Gastroesophageal sphincter (tissue), 4 donors: ENCODE data around the gene EHMT1. TPM values are rescaled to one million over a fixed set of nuclear protein-coding genes. Genes with fewer than 3 reads are reported as not detected.
A peak's percentile ranks its signal among the peaks of the same experiment; 100 is the strongest.

ENCODE experiments used
- ATAC-seq: fragments of 150-250 bp; one replicate; pipeline ENCODE4 v1.9.1; 2016; ENCODE audit warnings: mild to moderate bottlenecking, moderate library complexity
- H3K27ac ChIP-seq, 4 donors: fragments of 200-600 bp; sonication (generic) in 3 of 4; 1 replicate in 3 of 4; 2 replicates in 1 of 4; pipeline ENCODE4 v1.5.1; 2016 to 2019
- H3K27me3 ChIP-seq: fragments of 200-600 bp; sonication (generic); one replicate; pipeline ENCODE4 v1.5.1; 2019
- H3K36me3 ChIP-seq, 2 donors: fragments of 200-600 bp; sonication (generic); one replicate each; pipeline ENCODE4 v1.5.1; 2019; ENCODE audit warnings: control low read depth in 1 of 2
- H3K4me1 ChIP-seq, 3 donors: fragments of 200-600 bp; sonication (generic); 1 replicate in 2 of 3; 2 replicates in 1 of 3; pipeline ENCODE4 v1.5.1; 2016 to 2019; ENCODE audit warnings: control low read depth in 2 of 3
- H3K4me3 ChIP-seq, 2 donors: fragments of 200-600 bp; sonication (generic); one replicate each; pipeline ENCODE4 v1.5.1; 2019; ENCODE audit warnings: mild to moderate bottlenecking in 1 of 2, moderate library complexity in 1 of 2
- H3K9me3 ChIP-seq, 3 donors: fragments of 200-600 bp; sonication (generic); one replicate each; pipeline ENCODE4 v1.5.1; 2017 to 2019; ENCODE audit warnings: control low read depth in 2 of 3
- EP300 ChIP-seq: sonication (generic); formaldehyde crosslinking; IDR thresholded peaks from one replicate; pipeline ENCODE4 v1.6.1; 2017; ENCODE audit warnings: antibody characterized with exemption, mild to moderate bottlenecking
- POLR2A ChIP-seq, 2 donors: fragments of 450-650 bp; IDR thresholded peaks; one replicate each; pipeline ENCODE4 v1.6.1; 2017; ENCODE audit warnings: antibody characterized with exemption in 2 of 2, mild to moderate bottlenecking in 2 of 2, moderate library complexity in 1 of 2
- POLR2AphosphoS5 ChIP-seq: sonication (generic); formaldehyde crosslinking; IDR thresholded peaks from one replicate; pipeline ENCODE4 v1.6.1; 2017; ENCODE audit warnings: antibody characterized with exemption
- WGBS, 2 donors: methylation state at CpG; one replicate each; pipeline ENCODE4 v1.1.5; 2018; ENCODE audit warnings: low coverage in 1 of 2; 5-methylcytosine and 5-hydroxymethylcytosine counted together
- total RNA-seq, 4 donors: library from RNA; depleted of rRNA; stranded (reverse); fragments of >200 nt; gene quantifications; one replicate each; pipeline ENCODE4 v1.1.0, GENCODE V29; 2016
- TF ChIP-seq, protein P1 (sequence below), 4 experiments: fragments of 200-600 bp in 2 of 4; fragments of 450-650 bp in 2 of 4; sonication (generic) in 1 of 4; IDR thresholded peaks; one replicate each; pipeline ENCODE4 v1.5.1; 2017 to 2019; ENCODE audit warnings: antibody characterized with exemption in 4 of 4, mild to moderate bottlenecking in 2 of 4, moderate library complexity in 2 of 4

EHMT1 gene
- total RNA-seq, 4 donors from 2014 or later: 49.2 to 79.7 (median 64.7) TPM

GRCh38 chr9:137639303-137640051, 20.7 kb downstream of the EHMT1 start:
- TF ChIP-seq, protein P1, sequence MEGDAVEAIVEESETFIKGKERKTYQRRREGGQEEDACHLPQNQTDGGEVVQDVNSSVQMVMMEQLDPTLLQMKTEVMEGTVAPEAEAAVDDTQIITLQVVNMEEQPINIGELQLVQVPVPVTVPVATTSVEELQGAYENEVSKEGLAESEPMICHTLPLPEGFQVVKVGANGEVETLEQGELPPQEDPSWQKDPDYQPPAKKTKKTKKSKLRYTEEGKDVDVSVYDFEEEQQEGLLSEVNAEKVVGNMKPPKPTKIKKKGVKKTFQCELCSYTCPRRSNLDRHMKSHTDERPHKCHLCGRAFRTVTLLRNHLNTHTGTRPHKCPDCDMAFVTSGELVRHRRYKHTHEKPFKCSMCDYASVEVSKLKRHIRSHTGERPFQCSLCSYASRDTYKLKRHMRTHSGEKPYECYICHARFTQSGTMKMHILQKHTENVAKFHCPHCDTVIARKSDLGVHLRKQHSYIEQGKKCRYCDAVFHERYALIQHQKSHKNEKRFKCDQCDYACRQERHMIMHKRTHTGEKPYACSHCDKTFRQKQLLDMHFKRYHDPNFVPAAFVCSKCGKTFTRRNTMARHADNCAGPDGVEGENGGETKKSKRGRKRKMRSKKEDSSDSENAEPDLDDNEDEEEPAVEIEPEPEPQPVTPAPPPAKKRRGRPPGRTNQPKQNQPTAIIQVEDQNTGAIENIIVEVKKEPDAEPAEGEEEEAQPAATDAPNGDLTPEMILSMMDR (IDR thresholded peaks at IDR 0.05): no peak
- TF ChIP-seq POLR2A (IDR thresholded peaks at IDR 0.05): no peak
- TF ChIP-seq EP300: no peak
- TF ChIP-seq POLR2AphosphoS5: no peak
- no peak for ATAC-seq
- WGBS, 2 donors: 36 to 79% methylated on average over 4 to 12 of the region's 12 CpGs
- Histone ChIP-seq H3K4me1 (peaks cover 0 to 18% (median 0%) of the 10 kb centered on the region in 3 donors), H3K4me3 (peak overlapping the region in 1 of 2 donors; percentile 4), H3K36me3 (peaks cover 0 to 17% of the 10 kb centered on the region in 2 donors), H3K9me3 (no peaks in the 10 kb centered on the region), H3K27ac (no peak overlapping the region), H3K27me3 (no peaks in the 10 kb centered on the region)

GRCh38 chr9:137640862-137641261, 22.1 kb downstream of the EHMT1 start:
- peaks cover 0 to 17% of the 10 kb centered on the region in 2 donors for H3K36me3 ChIP-seq
- H3K9me3 ChIP-seq: no peaks in the 10 kb centered on the region
- H3K27me3 ChIP-seq: no peaks in the 10 kb centered on the region
- H3K4me3 ChIP-seq: no peak overlapping the region
- TF ChIP-seq POLR2AphosphoS5 (no peak), EP300 (no peak), POLR2A (IDR thresholded peaks at IDR 0.05) (no peak)
- TF ChIP-seq, protein P1 (IDR thresholded peaks at IDR 0.05): no peak
- 94 to 98% methylated on average over 4 to 5 of the region's 5 CpGs for WGBS, 2 donors
- no peak for ATAC-seq
- peaks cover 0 to 20% (median 0%) of the 10 kb centered on the region in 3 donors for H3K4me1 ChIP-seq
- H3K27ac ChIP-seq: no peak overlapping the region

GRCh38 chr9:137642118-137642601, 23.4 kb downstream of the EHMT1 start:
- Histone ChIP-seq H3K27ac (no peak overlapping the region), H3K4me1 (peaks cover 0 to 28% (median 0%) of the 10 kb centered on the region in 3 donors), H3K4me3 (no peak overlapping the region), H3K9me3 (no peaks in the 10 kb centered on the region), H3K36me3 (peaks cover 0 to 27% of the 10 kb centered on the region in 2 donors), H3K27me3 (no peaks in the 10 kb centered on the region)
- TF ChIP-seq POLR2AphosphoS5: no peak
- TF ChIP-seq POLR2A (IDR thresholded peaks at IDR 0.05): no peak
- TF ChIP-seq EP300: no peak
- TF ChIP-seq, protein P1 (IDR thresholded peaks at IDR 0.05): no peak
- 88 to 91% methylated on average over 4 to 10 of the region's 10 CpGs for WGBS, 2 donors
- ATAC-seq: no peak

GRCh38 chr9:137642892-137643291, 24.1 kb downstream of the EHMT1 start:
- Histone ChIP-seq H3K4me1 (peaks cover 0 to 28% (median 0%) of the 10 kb centered on the region in 3 donors), H3K4me3 (no peak overlapping the region), H3K27ac (no peak overlapping the region), H3K9me3 (no peaks in the 10 kb centered on the region), H3K27me3 (no peaks in the 10 kb centered on the region), H3K36me3 (peaks cover 0 to 29% of the 10 kb centered on the region in 2 donors)
- TF ChIP-seq, protein P1 (IDR thresholded peaks at IDR 0.05): no peak
- TF ChIP-seq POLR2AphosphoS5 (no peak), POLR2A (IDR thresholded peaks at IDR 0.05) (no peak), EP300 (no peak)
- 97% methylated on average over 5 of the region's 5 CpGs; no CpG with 5 or more reads in 1 of the 2 donors for WGBS, 2 donors
- ATAC-seq: no peak

DNA sequence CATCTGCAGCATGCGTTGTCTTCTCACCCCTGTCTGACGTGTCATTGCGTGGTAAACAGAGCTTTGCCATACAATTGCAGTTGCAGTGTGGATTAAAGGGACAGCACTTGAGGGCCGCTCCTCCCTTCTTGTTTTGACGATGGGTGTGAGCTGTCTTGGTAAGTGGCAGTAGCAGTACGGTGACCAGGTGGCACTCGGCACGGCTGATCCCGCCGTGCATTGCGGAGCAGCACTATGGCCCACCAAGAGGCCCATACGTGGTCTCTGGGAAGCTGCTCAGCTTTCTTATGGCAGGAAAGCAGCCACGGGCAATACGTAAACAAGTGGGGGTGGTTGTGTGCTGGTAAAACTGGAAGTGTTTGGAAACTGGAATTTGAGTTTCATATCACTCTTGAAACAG, 25.1 kb downstream of the EHMT1 start:
- 81 to 85% methylated on average over 3 to 6 of the region's 14 CpGs for WGBS, 2 donors
- Histone ChIP-seq H3K36me3 (peaks cover 0 to 29% of the 10 kb centered on the region in 2 donors), H3K4me3 (no peak overlapping the region), H3K27ac (no peak overlapping the region), H3K27me3 (no peaks in the 10 kb centered on the region), H3K9me3 (no peaks in the 10 kb centered on the region), H3K4me1 (peaks cover 0 to 23% (median 0%) of the 10 kb centered on the region in 3 donors)
- TF ChIP-seq, protein P1 (IDR thresholded peaks at IDR 0.05): no peak
- TF ChIP-seq EP300: no peak
- TF ChIP-seq POLR2A (IDR thresholded peaks at IDR 0.05): no peak
- no peak for TF ChIP-seq POLR2AphosphoS5
- ATAC-seq: no peak
